HUDEP-2 (cell line): Measurements from ENCODE around the gene CCRL2.

ENCODE experiments used
- DNase-seq, 76 experiments: peaks; one replicate each; lab custom pipeline; 2025; ENCODE audit not compliant: unreplicated experiment in 76 of 76; lab: John Stamatoyannopoulos, UW

The CCRL2 gene

DNA sequence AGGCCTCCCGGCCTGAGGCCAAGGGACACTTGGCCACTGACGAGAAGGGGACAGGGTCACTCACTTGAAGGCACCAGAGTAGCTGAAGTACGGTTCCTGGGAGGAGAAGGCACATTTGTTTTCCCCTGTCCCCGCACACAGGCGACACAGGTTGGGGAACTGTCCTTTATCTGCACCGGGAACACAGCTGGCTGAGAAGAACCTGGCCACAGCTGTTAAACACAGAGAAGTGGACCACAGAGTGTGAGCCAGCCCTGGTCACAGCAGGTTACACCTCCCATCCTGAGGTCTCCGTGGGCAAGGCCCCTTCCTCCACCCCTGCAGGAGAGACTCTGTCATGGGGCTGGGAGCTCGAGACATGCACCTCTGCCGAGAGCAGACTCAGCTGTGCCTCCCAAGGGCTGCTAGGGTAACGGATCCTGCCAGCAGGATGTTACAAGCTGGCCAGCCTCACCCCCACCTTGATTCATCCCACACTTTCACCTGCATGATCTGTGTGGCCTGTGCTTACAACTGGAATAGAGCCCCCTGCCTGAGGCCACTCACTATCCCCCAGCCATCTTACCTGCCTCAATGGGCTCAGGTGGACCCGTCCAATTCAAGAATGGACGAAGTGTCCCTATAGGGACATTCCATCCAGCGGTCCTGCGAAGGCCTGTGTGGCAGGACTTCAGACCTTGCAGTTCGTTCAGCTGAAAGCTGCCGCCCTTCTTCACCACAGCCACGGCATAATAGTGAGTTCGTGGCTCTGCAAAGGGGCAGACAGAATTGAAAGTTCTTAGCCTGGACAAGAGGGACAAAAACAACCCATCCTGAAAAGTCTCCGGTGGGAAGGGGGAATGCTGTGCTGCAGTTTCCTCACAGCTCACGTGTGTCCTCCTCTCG lies 48.4 kb downstream of the CCRL2 start:
- DNase-seq, result no peak

DNA sequence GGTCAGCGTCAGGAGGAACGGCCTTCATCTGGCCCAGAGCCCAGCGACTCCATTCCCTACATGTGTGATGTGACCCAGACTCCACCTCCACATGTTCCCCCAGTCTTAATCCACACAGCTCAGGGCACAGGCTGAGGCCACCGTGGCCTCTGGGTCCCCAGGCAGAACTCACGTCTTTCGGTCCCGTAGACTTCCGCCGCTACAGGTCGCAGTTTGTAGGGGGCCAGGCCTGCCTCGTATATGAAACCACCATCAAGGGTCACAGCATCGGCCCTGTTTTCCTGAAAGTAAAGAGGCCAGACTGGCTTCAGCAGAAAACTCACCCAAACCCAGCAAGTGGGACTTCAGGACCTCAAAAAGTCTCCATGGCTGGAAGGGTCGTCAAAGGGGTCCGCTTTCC lies 49.1 kb downstream of the CCRL2 start:
- DNase-seq, result no peak
